Parathyroid adenoma (tissue), 2 donors: ENCODE data around the gene KRT81.

Experiments
- H2AFZ ChIP-seq: fragments of 300-600 bp; sonication (generic); one replicate; pipeline ENCODE4 v1.7.0; 2017; ENCODE audit warnings: antibody characterized with exemption, mild to moderate bottlenecking
- H3K27ac ChIP-seq: fragments of 300-600 bp; sonication (generic); one replicate; pipeline ENCODE4 v1.7.0; 2017
- H3K27me3 ChIP-seq: fragments of 300-600 bp; sonication (generic); one replicate; pipeline ENCODE4 v1.7.0; 2017; ENCODE audit warnings: low read length; ENCODE audit not compliant: control insufficient read depth, insufficient read depth
- H3K36me3 ChIP-seq: fragments of 300-600 bp; sonication (generic); one replicate; pipeline ENCODE4 v1.7.0; 2017; ENCODE audit warnings: low read length; ENCODE audit not compliant: control insufficient read depth, insufficient read depth
- H3K4me1 ChIP-seq: fragments of 300-600 bp; sonication (generic); one replicate; pipeline ENCODE4 v1.7.0; 2017; ENCODE audit warnings: control low read depth
- H3K4me2 ChIP-seq: fragments of 300-600 bp; sonication (generic); one replicate; pipeline ENCODE4 v1.7.0; 2017; ENCODE audit warnings: low read length
- H3K4me3 ChIP-seq: fragments of 300-600 bp; sonication (generic); one replicate; pipeline ENCODE4 v1.7.0; 2017; ENCODE audit warnings: low read depth, low read length
- H3K79me2 ChIP-seq: fragments of 300-600 bp; sonication (generic); one replicate; pipeline ENCODE4 v1.7.0; 2017; ENCODE audit warnings: control low read depth
- H3K9ac ChIP-seq: fragments of 300-600 bp; sonication (generic); one replicate; pipeline ENCODE4 v1.7.0; 2017; ENCODE audit warnings: mild to moderate bottlenecking
- H3K9me3 ChIP-seq: fragments of 300-600 bp; sonication (generic); one replicate; pipeline ENCODE4 v1.7.0; 2017; ENCODE audit warnings: low read length; ENCODE audit not compliant: control insufficient read depth
- TF ChIP-seq, protein P1 (sequence below): fragments of 300-600 bp; sonication (generic); IDR thresholded peaks from one replicate; pipeline ENCODE4 v1.7.0; 2017; ENCODE audit warnings: antibody characterized with exemption, mild to moderate bottlenecking
- donor health status: primary hyperparathyroidism.

The KRT81 gene

GRCh38 chr12:52264435-52264825 lies 26.9 kb downstream of the KRT81 start:
- Histone ChIP-seq H3K9me3 (no peaks in the 10 kb centered on the region), H3K4me1 (peaks cover 8% of the 10 kb centered on the region), H3K9ac (no peak overlapping the region), H2AFZ (no peak overlapping the region), H3K27me3 (no peaks in the 10 kb centered on the region), H3K27ac (no peak overlapping the region), H3K4me2 (no peak overlapping the region), H3K36me3 (no peaks in the 10 kb centered on the region), H3K4me3 (no peak overlapping the region), H3K79me2 (no peaks in the 10 kb centered on the region)
- TF ChIP-seq, protein P1, sequence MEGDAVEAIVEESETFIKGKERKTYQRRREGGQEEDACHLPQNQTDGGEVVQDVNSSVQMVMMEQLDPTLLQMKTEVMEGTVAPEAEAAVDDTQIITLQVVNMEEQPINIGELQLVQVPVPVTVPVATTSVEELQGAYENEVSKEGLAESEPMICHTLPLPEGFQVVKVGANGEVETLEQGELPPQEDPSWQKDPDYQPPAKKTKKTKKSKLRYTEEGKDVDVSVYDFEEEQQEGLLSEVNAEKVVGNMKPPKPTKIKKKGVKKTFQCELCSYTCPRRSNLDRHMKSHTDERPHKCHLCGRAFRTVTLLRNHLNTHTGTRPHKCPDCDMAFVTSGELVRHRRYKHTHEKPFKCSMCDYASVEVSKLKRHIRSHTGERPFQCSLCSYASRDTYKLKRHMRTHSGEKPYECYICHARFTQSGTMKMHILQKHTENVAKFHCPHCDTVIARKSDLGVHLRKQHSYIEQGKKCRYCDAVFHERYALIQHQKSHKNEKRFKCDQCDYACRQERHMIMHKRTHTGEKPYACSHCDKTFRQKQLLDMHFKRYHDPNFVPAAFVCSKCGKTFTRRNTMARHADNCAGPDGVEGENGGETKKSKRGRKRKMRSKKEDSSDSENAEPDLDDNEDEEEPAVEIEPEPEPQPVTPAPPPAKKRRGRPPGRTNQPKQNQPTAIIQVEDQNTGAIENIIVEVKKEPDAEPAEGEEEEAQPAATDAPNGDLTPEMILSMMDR: no peak

GRCh38 chr12:52263761-52264434 lies 27.4 kb downstream of the KRT81 start:
- Histone ChIP-seq H3K4me1 (peaks cover 8% of the 10 kb centered on the region), H3K9ac (no peak overlapping the region), H3K9me3 (no peaks in the 10 kb centered on the region), H3K27me3 (no peaks in the 10 kb centered on the region), H3K36me3 (no peaks in the 10 kb centered on the region), H3K4me3 (no peak overlapping the region), H3K27ac (no peak overlapping the region), H2AFZ (no peak overlapping the region), H3K4me2 (no peak overlapping the region), H3K79me2 (no peaks in the 10 kb centered on the region)
- TF ChIP-seq, protein P1: no peak

DNA sequence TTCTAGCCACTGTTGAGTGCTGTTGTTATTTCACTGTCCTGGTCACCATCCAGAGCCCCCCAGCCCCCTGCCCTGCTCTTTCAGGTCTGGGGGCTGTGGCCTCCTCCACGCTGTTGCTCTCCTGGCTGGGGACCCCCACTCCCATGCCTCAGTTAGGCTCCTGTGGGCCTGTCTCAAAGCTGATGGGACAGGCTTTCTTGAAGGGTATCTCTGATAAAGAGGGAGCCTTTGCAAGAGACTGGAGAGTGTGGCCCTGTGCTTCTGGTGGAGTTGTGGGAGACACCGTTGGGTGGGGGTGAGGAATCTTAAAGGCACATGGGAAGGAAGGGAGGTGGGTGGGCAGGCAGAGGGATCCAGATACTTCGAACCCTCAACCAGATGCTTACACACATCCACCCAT lies 29.0 kb downstream of the KRT81 start:
- Histone ChIP-seq H3K27ac (no peak overlapping the region), H3K4me1 (peaks cover 8% of the 10 kb centered on the region), H3K4me3 (no peak overlapping the region), H3K4me2 (no peak overlapping the region), H3K9me3 (no peaks in the 10 kb centered on the region), H3K27me3 (no peaks in the 10 kb centered on the region), H3K79me2 (no peaks in the 10 kb centered on the region), H3K36me3 (no peaks in the 10 kb centered on the region), H3K9ac (no peak overlapping the region), H2AFZ (no peak overlapping the region)
- TF ChIP-seq, protein P1: no peak

- Histone ChIP-seq H3K36me3 (no peaks in the 10 kb centered on the region), H3K27me3 (no peaks in the 10 kb centered on the region), H2AFZ (no peak overlapping the region), H3K9me3 (no peaks in the 10 kb centered on the region), H3K9ac (no peak overlapping the region), H3K4me3 (no peak overlapping the region), H3K4me1 (peaks cover 8% of the 10 kb centered on the region), H3K27ac (no peak overlapping the region), H3K79me2 (no peaks in the 10 kb centered on the region), H3K4me2 (no peak overlapping the region)
- TF ChIP-seq, protein P1: no peak
These were observed 30.2 kb downstream of the KRT81 start for GRCh38 chr12:52261208-52261484.
